ENCODE measurements around the gene AWAT2.
"Not testable (repeated sequence)": the region's sequence is repeated elsewhere in the genome, so short reads cannot be mapped to it uniquely, and the experiment has no call there.

The AWAT2 gene

DNA sequence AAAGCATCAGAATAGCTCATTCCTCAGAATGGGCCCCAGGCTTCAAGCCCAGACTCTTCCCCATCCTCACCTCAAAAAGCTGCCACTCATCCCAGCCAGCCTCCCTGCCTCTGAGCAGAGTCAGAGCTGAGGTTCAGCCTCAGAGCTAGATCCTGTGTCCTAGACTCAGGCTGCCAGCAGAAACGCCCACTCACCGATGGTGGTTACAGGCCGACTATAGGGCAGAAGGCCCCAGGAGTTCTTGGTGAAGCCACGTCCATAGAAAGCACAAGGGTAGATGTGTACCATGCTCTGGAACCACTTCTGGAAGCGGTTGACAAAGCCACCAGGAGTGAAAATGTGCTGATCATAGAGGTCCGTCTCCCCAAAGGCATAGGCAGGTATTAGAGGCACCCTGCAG is 7.7 kb downstream of the AWAT2 start:
- DNase-seq, result no peak

DNA sequence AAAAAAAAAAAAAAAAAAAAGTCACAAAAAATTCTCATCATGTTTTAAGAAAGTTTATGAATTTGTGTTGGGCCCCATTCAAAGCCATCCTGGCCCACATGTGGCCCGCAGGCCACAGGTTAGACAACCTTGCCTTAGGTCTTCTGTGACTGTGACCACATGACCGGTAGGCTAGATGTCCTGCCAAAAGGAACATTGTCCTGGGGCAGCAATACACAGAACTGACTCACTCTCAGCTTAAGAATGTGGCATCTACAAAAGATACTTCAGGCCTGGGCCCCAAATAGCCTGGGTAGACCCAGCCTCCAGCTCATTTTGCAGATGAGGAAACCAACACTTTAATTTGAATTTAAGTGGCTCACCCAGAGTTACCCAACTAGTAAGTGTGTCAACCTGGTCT is 10.0 kb downstream of the AWAT2 start:
- no peak for DNase-seq

DNA sequence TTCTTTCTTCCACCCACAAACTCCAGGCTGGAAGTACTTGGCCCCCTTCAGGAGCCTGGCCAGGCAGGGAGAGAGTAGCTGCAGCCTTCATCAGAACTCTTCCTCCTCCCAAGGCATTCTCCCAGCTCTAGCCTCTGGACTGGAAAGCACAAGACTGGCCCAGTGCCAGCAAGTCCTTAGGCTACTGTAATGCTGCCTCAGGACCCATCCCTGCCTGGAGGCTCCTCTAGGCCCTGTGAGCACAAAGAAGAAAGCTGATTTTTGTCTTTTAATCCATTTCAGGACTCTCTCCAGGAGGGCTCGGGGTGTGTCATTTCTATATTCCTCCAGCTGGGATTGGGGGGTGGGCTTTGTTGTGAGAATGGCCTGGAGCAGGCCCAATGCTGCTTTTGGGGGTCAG is 10.8 kb downstream of the AWAT2 start:
- DNase-seq, result no peak

DNA sequence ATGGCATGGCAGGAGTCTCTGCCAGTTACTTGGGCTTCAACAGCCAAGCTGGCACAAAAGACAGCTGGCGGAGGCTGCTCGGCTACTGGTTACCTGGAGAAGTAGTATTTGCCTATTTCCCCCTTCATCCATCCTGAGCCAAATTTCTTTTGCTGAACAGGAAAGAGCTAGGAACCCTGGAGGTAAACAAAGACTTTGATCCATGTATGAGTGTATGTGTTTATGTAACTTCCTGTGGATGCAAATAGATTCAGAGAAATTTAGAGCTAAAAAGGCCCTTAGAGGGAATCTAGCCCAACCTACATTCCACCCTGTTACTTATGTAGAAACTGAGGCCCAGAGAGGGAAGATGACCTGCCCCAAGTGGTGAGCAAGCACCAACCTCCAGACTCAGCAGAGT is 11.2 kb downstream of the AWAT2 start:
- no peak for DNase-seq

DNA sequence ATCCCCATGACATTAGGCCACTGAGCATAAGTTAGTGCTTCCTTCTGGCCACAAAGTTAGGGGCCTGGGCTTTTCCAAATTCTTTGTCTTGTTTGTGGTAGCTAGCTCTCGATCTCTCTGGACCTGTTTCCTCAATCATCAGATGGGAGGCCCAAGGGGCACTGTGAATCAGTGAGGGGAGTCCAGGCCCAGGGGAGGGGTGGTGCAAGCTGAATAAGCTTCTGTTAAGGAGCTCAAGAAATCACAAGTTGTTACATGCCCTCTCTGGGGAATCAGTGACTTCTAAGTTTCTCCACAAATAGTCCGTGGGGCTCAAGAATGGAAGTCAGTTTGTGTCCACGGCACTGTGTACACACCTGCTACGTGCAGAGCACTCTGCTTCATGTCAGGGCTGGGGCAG is 15.1 kb downstream of the AWAT2 start:
- DNase-seq, result no peak

DNA sequence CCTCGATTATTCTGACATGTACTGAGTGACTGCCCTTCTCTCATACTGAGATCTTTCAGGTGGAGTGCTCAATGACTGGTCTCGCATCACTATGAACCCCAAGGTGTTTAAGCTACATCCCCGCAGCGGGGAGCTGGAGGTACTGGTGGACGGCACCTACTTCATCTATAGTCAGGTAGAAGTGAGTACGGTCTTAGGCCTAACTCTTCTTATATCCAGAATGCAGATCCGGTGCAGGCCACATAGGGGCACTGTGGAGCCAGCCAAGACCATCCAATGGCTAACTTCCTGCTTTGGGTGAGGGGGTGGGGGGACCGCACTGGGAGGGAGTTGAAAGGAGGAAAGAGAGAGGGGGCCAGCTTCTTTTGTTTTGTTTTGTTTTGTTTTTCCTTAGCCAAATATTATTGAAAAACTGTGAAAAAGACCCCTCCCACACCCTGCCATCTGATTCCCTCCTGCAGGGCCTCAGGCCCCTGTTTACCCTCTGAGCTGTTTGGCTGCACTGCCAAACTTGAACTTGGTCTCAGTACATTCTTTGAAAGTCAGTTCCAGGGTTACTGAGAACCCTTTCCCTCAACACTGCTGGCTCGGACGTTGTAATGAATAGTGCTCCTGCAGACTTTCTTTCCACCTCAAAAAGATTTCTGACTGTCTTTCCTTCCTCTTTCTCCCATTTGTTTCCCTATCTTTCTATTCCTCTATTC is 16.2 kb downstream of the AWAT2 start:
- peak in 1 of 2 experiments; percentile 1 for DNase-seq

DNA sequence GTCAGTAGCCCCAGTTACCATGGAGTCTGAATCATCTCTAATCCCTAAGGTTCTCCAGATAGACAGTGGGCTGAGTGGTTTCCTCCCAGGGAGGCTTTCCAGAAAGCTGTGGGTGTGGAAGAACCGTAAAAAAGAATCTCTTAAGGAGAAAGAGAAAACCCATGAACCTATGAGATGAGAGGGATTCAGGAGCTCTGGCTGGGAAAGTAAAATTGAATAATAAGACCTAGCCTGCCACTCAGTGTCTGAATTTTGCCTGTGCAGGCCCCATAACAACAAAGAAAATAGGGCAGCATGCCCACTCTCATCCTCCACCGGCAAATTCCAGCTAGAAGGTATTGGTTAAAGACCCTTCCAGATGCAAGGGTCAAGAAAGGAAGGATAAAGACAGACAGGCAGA is 16.9 kb downstream of the AWAT2 start:
- DNase-seq, result no peak

DNA sequence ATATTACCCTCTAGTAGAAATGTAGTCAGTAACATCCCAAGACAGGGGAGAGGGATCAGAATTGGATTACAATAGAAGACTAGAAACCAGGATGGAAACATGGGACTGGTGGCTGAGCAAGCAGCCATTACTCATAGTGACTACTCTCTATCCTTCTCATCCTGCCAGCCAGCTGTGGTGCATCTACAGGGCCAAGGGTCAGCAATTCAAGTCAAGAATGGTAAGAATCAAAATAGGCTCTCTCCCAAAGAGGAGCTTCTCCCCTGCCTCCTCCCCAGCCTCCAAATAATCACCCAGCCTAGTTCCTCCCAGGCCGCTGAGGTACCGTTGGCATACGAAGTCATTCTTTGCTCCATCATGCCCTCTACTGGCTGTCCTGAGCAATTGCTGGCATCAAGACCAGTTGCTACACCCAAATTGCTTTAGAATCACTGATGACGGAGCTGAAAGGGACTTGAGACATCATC is 19.4 kb downstream of the AWAT2 start:
- DNase-seq, result peak in 1 of 2 experiments; percentile 24

DNA sequence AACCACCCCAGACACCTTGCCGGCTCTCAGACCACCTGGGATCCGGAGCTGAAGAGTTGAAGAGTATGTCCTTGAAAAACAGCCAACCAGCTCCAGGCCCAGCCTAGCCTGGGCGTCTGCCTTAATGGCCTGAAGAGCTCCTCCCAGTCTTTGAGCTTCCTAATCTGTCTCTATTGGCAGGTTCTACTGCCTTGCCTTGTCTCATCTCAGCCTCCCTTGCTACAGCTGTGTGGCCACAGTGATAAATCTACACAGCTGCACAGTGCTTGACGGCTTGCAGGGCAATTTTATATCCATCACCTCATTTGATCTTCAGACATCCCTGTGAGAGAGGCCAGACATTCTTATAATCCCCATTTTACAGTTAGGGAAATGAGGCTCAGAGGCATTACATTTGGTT is 19.9 kb downstream of the AWAT2 start:
- DNase-seq, result no peak

DNA sequence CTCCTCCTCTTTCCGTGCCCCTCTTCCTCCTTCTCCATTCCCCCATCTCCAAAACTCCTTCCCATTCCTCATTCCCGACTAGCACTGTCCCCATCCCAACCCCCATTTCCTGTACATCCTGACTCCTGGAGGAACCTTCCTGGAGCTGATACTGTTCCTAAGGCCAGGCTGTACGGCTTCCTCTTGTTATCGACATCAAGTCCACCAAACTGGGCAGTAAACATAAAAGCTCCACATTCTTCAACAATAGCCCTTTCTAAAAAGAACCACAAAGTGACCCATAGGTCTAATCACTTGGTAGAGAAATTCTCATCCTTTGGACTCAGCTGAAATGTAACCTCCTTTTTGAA is 22.9 kb downstream of the AWAT2 start:
- no peak for DNase-seq

DNA sequence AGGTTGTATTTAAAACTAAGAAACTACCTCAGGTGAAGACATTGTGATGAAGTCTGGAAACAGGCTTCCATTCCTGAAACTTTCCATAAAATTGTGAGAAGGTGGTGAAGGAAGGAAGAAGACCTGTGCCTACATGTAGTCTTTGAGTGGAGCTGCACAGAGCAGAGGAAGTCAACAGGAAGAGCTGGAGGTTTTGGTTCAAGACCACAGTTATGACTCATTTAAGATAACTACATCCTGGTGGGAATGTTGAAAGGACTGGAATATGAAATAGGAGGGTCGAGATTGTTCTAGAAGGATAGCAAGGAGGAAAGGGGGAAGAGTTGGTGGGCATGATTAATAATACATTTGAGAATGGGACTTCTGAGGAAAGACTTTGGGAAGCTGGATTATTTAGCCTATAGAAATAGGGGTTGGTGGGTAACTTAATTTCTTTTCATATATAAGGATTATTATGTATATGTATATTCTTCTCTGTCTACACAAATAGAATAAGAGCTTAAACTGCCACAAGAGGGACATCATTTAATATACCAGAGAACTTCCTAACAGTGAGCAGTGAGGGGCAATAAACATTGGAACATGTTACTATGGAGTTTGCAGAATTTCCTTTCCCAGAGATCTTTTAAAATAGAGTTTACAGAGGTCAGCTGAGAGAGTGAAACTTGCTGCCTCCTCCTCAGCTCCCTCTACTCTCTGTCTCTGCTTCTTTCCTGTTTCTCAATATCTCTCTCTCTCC is 23.5 kb downstream of the AWAT2 start:
- no peak for DNase-seq

DNA sequence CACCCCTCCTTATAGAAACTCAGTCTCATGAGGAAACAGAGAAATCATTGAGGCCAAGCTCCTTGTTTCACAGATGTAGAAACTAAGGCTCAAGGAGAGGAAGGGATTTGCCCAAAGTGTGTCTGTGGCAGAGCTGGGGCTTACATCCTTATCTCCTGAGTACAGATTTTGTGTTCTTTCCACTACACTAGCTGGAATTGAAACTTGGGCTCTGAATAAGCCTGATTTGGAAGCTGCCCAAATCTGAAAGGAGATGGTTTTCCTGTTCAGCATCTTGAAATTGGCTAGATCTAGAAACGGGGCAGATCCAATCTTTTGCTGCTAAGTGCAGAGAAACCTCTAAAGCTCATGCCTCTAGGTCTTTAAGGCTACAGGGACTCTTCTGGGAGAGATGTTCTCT is 24.3 kb downstream of the AWAT2 start:
- no peak for DNase-seq

DNA sequence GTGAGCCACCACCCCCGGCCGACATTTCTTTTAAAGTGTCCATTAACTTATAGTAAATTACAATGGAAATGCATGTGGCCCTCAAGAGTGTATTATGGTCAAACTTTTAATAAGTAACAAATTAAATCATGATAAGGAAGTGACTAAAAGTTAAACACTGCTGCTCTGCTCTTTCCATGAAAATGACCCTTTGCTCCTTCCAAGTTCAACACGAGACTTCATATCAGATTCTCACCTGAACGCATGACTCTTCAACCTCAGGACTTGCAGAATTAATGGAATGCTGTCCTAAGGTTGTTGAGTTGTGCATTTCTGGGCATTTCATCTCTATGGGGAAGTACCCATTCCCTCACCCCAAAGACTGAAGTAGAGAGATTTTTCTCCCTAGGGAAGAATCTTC is 27.1 kb downstream of the AWAT2 start:
- no peak for DNase-seq

DNA sequence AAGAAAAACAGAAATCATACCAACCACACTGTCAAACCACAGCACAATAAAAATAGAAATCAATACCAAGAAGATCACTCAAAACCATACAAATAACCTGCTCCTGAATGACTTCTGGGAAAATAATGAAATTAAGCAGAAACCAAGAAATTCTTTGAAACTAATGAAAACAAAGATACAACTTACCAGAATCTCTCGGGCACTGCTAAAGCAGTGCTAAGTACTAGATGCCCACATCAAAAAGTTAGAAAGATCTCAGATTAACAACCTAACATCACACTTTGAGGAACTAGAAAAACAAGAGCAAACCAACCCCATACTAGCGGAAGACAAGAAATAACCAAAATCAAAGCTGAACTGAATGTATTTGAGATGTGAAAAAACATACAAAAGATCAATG is 33.2 kb downstream of the AWAT2 start:
- no peak for DNase-seq

DNA sequence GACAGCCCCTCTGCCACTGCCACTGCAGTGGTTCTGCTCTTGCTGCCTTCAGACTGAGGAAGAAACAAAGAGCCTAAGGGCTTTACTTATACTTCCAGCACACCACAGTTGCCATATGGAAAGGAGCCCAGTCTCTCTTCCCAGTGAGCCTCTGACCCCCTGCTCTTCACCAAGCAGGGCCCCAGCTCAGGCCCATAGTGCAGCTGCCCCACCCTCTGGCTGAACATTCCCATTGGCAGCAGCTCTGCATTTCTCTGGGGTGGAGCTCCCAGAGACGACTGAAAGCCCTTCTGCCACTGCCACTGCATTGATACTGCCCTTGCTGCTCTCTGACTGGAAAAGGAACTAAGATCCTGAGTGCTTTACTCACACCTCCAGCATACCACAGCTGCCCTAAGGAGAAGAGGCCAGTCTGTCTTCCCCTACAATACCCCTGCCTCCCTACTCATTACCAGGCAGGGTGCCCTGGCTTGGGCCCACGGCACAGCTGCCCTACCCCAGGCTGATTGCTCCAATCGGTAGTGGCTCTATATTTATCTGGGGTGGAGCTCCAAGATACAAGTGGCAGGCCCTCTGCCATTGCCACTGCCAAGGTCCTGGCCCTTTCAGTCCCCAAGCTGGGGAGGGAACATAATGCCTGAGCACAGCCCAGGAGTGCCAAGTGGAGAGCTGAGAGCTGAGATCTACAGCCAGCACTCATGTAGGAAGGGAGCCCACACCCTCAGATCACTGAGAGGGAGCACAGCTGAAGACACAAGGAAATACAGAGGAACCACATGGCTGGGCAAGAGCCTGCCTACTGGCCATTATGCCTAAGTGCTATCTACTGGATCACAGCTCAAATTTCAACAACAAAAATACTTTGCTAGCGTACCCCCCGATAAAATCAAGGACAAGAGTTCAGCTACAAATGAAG is 36.0 kb downstream of the AWAT2 start:
- DNase-seq, result no peak

DNA sequence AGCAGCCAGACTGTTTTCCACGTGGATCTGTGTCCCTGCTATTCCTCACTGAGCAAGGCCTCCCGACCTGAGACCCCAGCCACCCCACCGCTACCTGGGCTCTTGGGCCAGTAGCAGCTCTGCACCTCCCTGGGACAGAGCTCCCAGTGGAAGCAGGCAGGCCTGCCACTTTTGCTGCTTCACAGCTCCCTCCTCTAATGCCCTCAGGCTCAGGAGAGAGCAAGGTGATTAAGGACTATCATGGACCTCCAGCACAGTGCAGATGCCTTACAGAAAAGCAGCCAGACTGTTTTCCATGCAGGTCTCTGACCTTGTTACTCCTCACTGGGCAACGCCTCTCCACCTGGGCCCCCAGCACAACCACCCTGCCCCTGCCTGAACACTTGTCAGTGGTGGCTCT is 37.0 kb downstream of the AWAT2 start:
- DNase-seq, result no peak

DNA sequence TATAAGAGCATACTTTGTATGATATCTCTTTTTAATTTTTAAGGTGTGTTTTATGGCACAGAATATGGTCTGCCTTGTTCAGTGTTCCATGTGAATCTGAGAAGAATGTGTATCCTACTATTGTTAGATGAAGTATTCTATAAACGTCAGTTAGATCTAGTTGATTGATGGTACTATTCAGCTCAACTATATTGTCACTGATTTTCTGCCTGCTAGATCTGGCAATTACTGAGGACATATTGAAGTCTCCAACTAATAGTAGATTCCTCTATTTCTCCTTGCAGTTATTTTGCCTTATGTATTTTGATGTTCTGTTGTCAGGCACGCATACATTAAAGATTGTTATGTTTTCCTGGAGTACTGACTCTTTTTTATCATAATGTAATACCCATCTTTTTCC is 39.8 kb downstream of the AWAT2 start:
- DNase-seq, result no peak

DNA sequence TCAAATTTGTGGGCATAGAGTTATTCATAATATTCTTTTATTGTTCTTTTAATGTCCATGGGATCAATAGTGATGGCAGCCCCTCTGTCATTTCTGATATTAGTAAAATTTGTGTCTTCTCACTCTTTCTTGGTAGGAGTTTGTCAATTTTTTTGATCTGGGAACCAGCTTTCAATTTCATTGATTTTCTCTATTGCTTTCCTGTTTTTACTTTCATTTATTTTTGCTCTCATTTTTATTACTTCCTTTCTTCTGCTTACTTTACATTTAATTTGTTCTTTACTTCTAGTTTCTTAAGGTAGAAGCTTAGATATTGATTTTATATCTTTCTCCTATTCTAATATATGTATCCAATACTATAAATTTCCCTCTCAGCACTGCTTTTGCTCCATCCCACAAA is 40.7 kb downstream of the AWAT2 start:
- DNase-seq, result no peak

DNA sequence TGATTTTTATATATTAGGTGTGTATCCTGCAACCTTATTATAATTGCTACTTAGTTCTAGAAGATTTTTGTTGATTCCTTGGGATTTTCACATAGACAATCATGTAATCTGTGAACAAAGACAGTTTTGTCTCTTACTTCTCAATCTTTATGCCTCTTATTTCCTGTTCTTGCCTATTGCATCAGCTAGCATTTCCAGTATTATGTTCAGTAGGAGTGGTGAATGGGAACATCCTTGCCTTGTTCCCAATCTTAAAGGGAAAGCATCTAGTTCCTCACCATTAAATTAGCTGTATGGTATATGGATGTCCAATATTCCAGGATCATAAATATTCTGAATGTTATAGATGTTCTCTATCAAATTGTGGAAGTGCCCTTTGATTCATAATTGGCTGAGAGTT is 41.8 kb downstream of the AWAT2 start:
- DNase-seq, result no peak

DNA sequence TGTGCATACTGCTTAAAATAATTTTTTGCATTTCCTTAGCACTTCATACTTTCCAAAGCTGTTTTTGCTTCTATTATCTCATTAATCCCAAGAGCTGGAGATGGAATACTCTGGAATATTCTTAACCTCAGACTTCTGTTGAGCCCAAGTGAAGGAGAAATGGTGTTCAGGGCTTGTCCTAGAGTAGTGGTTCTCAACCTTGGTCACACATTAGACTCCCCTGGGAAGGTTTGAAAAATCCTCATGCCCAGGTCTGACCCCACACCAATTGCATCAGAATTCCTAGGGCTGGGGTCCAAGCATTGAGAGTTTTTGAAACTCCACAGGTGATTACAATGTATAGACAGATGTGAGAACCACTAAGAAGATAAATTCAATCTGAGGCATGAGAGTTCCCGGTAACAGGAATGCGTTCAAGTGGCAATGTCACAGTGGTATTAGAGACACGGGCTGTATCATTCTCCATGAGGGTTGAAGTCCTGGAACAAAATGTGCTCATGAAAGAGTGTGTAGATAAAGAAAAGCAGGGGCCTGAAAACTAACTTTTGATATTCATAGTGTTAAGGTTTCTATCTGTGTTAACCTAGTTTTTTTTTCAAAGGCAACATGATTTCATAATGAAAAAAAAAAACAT is 47.9 kb downstream of the AWAT2 start:
- DNase-seq, result no peak

DNA sequence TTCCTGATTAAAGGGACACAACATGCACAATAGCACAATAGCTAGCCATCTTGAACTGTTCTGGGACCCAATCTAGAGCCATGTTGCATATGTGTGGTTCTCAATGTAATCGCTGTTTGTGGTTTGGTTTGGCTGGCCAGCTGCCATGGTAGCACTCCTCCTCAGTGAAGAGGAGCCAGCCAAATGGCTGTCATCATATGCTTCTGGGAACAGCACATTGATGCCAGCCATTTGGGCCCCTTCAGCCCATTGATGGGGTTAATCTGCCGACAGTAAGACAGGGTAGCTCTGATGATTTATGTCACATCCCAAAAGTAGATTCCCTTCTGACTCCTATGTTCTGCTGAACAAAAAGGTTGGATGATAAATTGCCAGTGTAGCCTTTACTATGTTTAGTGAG is 48.5 kb downstream of the AWAT2 start:
- no peak for DNase-seq

DNA sequence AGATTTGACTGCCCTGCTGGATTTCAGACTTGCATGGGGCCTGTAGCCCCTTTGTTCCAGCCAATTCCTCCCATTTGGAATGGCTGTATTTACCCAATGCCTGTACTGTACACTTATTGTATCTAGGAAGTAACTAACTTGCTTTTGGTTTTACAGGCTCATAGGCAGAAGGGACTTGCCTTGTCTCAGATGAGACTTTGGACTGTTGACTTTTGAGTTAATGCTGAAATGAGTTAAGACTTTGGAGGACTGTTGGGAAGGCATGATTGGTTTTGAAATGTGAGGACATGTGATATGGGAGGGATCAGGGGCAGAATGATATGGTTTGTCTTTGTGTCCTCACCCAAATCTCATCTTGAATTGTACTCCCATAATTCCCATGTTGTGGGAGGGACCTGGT is 51.4 kb downstream of the AWAT2 start:
- not testable (repeated sequence) for DNase-seq

DNA sequence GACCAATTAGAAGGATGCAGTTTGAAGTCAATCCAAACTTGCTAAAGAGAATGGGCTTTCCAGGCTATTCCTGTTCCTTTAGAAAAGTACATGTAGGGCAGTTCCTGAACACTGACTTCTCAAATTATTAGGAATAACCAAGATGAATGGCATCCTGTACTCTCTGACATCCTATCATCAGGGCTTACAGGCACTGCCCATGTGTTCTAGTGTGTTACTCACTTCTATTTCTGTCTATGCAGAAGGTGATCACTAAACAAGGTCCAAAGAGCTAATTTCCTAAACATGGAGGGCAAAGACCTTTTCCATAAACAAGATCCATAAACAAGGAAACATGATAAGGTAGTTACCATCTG is 53.6 kb downstream of the AWAT2 start:
- DNase-seq, result no peak

Measured in SHP77 (cell line).